ENCODE data around the gene ZNF479.
"Not testable (repeated sequence)": the region's sequence is repeated elsewhere in the genome, so short reads cannot be mapped to it uniquely, and the experiment has no call there.

The ZNF479 gene

GRCh38 chr7:57132336-57132735 is at the start of gene ZNF479:
ZNF479 (minus strand) TSS chr7:57132436; CDS start chr7:57132324, 112 bp downstream.
- in situ Hi-C loops (cut with MboI; ENCODE audit: low pct_unique_long_range_greater_than_20kb, low sequenced_read_pairs, unreplicated experiment); DNase-seq (ENCODE audit: low spot score): not testable (repeated sequence)

- TF ChIP-seq CTCF (IDR thresholded peaks at IDR 0.05; ENCODE audit: extremely low read depth, insufficient read depth, missing control alignments), result no peak
- in situ Hi-C loops (cut with MboI; ENCODE audit: low pct_unique_long_range_greater_than_20kb, low sequenced_read_pairs, unreplicated experiment), result no loop called here
Observed at GRCh38 chr7:57182031-57182430, 49.8 kb upstream of the ZNF479 start.

GRCh38 chr7:57181281-57181680 is 49.0 kb upstream of the ZNF479 start:
- no peak for TF ChIP-seq CTCF (IDR thresholded peaks at IDR 0.05; ENCODE audit: extremely low read depth, insufficient read depth, missing control alignments)
- DNase-seq (ENCODE audit: low spot score), result no peak
- in situ Hi-C loops (cut with MboI; ENCODE audit: low pct_unique_long_range_greater_than_20kb, low sequenced_read_pairs, unreplicated experiment), result no loop called here

More at GRCh38 chr7:57182031-57182430, 49.8 kb upstream of the ZNF479 start:
- no peak for DNase-seq (ENCODE audit: low spot score)

- TF ChIP-seq CTCF (IDR thresholded peaks at IDR 0.05; ENCODE audit: extremely low read depth, insufficient read depth, missing control alignments), result no peak
- in situ Hi-C loops (cut with MboI; ENCODE audit: low pct_unique_long_range_greater_than_20kb, low sequenced_read_pairs, unreplicated experiment), result no loop called here
- DNase-seq (ENCODE audit: low spot score), result no peak
Observed at GRCh38 chr7:57179776-57180415, 47.7 kb upstream of the ZNF479 start.

- no peak for TF ChIP-seq CTCF (IDR thresholded peaks at IDR 0.05; ENCODE audit: extremely low read depth, insufficient read depth, missing control alignments)
- no peak for DNase-seq (ENCODE audit: low spot score)
- in situ Hi-C loops (cut with MboI; ENCODE audit: low pct_unique_long_range_greater_than_20kb, low sequenced_read_pairs, unreplicated experiment), result no loop called here
Observed at GRCh38 chr7:57178768-57179139, 46.5 kb upstream of the ZNF479 start.

GRCh38 chr7:57177856-57178767 is 45.9 kb upstream of the ZNF479 start:
- TF ChIP-seq CTCF (IDR thresholded peaks at IDR 0.05; ENCODE audit: extremely low read depth, insufficient read depth, missing control alignments), result no peak
- in situ Hi-C loops (cut with MboI; ENCODE audit: low pct_unique_long_range_greater_than_20kb, low sequenced_read_pairs, unreplicated experiment), result no loop called here

More at GRCh38 chr7:57177856-57178767, 45.9 kb upstream of the ZNF479 start:
- DNase-seq (ENCODE audit: low spot score), result no peak

Data from GM13977 (cell line).